NCI-H510A (cell line): Measurements from ENCODE around the gene RPTOR.

Experiments used
- DNase-seq: peaks from one replicate; lab custom pipeline; 2025; lab: John Stamatoyannopoulos, UW

The RPTOR gene

DNA sequence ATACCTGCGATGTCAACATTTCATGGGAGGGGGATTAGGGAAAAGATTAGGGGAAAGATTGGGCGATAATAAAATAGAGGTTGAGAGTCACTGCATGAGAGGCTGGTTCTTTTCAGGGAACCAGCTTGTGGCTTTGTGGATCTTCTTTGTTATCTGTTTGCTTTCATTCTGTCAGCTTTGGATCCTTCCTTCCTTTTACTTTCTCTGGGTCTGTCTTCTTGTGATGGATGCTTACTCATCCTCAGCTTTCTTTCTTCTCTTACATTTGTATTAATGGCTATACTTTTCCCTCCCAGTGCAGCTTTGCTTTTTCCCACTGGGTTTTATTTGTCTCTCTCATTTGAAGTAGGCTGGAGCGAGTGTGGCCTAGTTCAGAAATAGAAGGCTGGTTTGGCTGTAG, 47.1 kb downstream of the RPTOR start:
- DNase-seq = no peak

- DNase-seq = no peak
Observed at GRCh38 chr17:80592243-80592642, 47.6 kb downstream of the RPTOR start.

DNA sequence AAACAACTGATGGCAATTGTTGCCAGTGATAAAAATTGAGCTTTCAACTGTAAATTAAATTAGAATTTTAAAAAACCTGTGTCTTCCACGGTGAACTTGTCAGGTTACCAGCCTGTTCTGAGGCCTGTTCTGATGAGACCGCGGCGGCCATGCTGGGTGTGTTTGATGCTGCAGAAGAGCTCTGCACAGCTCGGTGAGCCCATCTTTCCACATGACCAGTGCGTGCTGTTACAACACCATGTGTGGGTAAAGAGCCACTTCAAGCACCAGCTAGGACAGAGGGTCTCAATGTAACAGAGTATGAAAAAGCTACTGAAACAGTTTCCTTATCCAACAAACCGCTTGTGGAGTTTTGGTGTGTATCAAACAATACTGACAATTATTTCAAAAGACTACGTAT, 48.5 kb downstream of the RPTOR start:
- no peak for DNase-seq

DNA sequence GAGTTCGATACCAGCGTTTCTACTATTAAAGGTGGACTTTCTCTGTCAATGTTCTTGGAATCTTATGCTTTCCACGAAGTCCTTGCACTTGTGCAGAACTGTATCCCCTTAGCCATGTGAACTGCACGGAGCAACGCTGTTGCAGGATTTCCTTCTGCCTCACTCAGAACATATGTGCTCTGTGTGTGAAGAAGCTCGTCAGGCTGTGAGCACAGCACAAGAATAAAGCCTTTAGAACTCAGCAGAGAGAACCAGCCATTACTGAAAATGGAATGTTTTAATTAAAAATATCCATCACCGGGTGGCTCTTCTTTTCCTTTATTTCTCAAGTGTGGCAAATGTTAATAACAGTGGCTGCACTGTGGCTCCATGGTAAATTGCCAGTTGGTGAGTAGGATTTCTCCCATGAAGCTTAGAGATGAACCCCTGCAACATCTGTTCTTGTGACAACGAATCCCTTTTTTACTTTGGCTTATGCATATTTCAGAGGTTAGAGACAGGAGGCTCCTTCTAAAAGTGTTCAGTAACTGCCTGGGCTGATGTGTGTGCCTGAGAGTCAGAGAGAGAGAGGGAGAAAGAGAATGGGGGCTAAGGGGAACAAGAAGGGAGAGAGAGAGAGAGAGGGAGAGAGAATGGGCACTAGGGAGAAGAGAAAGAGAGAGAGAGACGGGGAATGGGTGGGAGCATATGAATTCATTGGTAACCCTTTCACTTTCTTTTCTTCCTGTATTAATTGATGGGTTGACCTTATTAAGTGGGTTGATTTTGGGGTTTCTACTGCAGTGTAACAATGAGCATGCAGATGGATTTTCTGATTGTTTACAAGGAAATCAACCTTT, 50.0 kb downstream of the RPTOR start:
- no peak for DNase-seq

DNA sequence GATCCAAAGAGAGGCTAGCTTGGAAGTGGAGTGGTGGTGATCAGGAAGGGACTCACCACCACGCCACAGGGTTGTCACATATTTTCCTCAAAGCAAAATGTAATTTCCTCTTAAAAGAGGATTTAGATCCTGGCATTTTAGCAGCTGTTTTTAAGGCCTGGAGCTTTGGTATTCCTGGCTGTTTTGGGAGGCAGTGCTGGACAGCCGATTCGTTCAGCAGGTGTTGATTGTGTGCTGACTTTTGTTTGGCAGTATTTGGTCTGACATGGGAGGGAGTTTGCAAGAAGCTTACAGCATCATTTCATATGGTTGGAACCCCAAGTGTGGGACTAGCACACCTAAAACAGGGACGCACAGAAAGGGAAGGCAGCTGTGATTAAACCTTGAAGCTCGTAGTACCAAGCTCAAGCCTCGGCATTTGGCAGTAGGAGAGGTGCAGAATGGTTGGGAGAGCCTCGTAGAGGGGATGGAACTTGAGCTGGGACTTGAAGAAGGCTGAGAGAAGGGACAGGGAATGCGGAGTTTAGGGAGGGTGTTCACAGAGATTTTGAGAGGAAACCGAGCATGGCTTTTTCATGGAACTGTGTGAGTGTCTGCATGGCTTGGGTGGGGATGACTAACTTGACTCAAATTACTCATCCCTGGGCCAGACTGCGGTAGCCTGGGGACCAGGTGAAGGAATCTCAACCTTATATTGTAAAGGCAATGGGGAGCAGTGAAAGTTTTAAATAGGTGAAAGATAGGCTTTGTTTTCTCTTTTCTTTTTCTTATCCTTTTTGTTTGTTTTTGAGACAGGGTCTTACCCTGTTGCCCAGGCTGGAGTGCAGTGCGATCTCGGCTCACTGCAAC, 52.3 kb downstream of the RPTOR start:
- DNase-seq = no peak

- DNase-seq = no peak
Observed at GRCh38 chr17:80598813-80599545, 54.3 kb downstream of the RPTOR start.

GRCh38 chr17:80599546-80600305, 55.1 kb downstream of the RPTOR start:
- no peak for DNase-seq

- DNase-seq = no peak
Observed at GRCh38 chr17:80601146-80601545, 56.5 kb downstream of the RPTOR start.

DNA sequence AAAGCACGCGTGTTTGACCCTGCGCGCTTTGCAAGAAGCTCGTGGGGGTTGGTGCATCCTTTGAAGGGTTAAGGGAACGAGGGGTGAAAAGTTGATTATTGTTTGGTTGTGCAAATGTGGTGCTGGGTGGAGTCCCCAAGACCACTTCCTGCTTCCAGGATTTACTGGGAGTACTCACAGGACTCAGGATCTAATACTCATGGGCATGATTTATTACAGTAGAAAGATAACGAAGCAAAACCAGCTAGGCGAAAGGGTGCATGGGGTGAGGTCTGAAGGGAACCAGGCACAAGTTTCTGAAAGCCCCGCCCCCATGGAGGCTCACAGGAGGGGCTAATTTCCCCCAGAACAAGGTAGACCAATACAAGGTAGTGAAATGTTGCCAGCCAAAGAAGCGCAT, 58.8 kb downstream of the RPTOR start:
- DNase-seq = no peak

DNA sequence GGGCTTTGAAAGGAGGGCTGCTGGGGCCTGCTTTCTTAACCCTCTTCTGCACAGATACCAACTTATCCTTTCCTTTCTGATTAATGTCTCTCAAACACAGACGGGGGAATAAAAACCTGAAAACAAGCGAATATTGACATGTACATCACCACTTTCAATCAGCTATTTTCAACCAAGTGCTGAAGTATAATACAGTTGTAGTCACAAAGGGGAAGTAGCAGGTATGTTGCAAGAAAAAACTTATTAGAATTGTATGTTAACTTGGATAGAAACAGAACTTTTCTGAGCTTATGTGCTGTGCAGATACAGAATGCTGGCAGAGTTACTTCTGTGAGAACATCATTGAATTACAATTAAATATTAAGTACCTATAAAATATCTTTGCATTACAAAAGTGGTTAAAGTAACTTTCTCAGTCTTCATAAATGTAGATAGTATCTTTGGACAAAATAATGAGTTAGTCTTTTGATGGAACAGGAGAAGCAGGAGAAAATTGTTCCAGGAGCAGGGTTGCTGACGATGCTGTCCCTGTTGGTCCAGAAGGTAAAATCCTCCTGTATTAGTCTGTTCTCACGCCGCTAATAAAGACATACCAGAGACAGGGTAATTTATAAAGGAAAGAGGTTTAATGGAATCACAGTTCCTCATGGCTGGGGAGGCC, 59.5 kb downstream of the RPTOR start:
- no peak for DNase-seq

- DNase-seq = no peak
Observed at GRCh38 chr17:80604670-80605010, 60.0 kb downstream of the RPTOR start.

DNA sequence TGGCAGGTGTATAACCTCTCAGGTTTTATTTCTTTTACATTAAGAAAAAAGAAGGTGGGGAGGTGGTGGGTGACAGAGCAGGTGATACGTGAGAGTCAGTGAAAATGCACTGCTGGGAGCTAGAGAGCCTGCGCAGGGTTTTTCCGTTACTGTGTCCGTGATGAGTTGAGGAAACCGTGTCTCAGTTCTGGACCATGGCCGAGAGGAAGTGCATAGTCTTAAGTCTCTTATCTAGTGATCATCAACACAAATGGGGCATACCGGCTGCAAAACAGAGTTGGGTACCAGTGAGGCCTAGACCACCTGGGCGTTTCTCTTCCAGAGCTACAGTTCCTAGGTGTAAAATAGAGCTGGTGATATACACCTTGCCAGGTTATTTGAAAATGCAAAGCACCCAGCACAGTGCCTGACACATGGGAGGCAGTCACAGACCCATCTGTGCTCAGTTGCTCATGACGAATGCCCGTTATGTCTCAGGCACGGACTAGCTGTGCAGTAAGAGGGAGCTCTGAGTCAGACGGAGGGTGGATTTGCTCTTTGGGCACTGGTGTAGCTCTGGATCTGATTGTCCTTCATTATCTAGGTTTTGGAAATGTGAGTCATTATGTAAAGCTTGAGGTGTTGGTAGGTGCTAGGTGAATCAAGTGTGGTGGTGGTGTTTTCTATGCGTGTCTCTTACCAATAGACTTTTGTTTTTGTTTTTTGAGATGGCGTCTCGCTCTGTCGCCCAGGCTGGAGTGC, 60.9 kb downstream of the RPTOR start:
- no peak for DNase-seq

- DNase-seq = no peak
Observed at GRCh38 chr17:80608326-80608725, 63.7 kb downstream of the RPTOR start.

DNA sequence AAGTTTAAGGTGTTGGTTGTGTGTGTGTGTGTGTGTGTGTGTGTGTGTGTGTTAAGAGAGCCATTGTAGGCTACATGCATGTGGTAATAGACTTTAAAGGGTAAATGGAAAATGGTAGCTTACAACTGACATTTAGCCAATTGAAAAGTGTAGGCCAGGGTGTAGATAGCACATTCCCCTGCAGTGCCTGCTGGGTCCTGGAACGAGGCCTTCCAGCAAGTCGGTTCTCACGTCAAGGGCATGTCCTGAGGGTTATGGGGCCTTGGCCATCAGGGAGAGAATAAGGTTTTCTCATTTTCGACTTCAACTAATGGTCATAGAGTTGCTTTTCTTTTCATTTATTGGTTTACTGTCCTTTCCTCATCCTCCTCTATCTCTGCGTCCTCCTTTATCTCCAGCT, 65.1 kb downstream of the RPTOR start:
- no peak for DNase-seq

DNA sequence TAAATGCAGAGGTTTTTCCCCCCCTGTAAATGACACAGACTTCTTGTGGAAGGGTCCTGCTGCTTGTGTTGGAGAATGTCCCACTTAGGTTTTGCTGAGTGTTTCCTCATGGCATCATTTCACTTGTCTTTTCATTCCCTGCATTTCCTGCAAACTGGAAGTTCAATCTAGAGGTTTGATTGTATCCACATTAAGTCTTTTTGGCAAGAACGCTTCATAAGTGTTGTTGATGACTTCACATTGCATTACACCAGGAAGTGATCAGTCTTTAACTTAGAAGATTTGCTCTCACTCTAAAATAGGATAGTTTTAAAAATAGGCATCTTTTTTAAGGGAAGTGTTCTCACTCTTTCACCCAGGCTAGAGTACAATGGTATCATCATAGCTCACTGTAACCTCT, 67.2 kb downstream of the RPTOR start:
- DNase-seq = no peak

GRCh38 chr17:80612997-80613731, 68.5 kb downstream of the RPTOR start:
- peak; percentile 78 for DNase-seq

DNA sequence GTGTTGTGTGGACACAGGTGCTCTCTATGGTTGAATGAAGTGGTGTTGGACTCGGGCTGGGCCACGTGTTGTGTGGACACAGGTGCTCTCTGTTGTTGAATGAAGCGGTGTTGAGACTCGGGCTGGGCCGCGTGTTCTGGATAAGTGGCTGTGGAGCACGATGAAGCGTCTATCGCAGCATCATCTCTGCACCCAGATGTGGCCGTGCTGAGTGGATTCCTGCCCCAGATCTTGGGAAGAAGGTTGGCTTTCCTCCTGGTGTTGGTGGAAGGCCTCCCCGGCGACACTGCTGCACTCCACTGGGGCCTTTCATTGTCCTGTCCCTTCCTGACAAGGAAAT, 69.1 kb downstream of the RPTOR start:
- DNase-seq = no peak

GRCh38 chr17:80614332-80615047, 69.9 kb downstream of the RPTOR start:
- DNase-seq = no peak

DNA sequence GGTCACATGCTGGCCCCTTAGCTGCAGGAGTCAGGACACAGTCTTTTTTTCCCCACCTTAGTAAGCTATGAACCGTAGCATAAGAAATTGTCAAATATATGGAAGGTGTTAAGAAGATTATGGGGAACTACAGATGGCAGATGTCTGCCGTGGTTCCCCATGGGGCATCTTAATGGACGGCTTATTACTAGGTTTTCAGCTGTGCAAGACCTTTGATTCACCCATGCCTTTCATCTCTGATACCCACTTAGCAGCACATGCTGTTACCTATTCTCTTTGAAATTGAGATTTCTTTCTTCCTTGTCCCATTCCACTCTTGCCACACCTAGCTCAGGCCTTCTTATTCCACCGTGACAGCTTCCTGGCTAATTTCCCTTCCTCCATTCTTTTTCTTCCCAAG, 70.7 kb downstream of the RPTOR start:
- no peak for DNase-seq
